ENCODE measurements around the gene DOCK4.

The DOCK4 gene

GRCh38 chr7:111892588-111892987 lies 313.6 kb downstream of the DOCK4 start:
- no peak for DNase-seq (ENCODE audit: low read depth)

- DNase-seq (ENCODE audit: low read depth), result no peak
Measured at GRCh38 chr7:111887734-111888133, 318.5 kb downstream of the DOCK4 start.

- DNase-seq (ENCODE audit: low read depth), result no peak
Measured at GRCh38 chr7:111886233-111886632, 320.0 kb downstream of the DOCK4 start.

GRCh38 chr7:111883241-111883640 lies 323.0 kb downstream of the DOCK4 start:
- no peak for DNase-seq (ENCODE audit: low read depth)

GRCh38 chr7:111878785-111879184 lies 327.4 kb downstream of the DOCK4 start:
- no peak for DNase-seq (ENCODE audit: low read depth)

GRCh38 chr7:111877931-111878330 lies 328.3 kb downstream of the DOCK4 start:
- DNase-seq (ENCODE audit: low read depth), result no peak

- no peak for DNase-seq (ENCODE audit: low read depth)
Measured at GRCh38 chr7:111873963-111874690, 332.1 kb downstream of the DOCK4 start.

- DNase-seq (ENCODE audit: low read depth), result no peak
Measured at GRCh38 chr7:111873326-111873646, 332.9 kb downstream of the DOCK4 start.

GRCh38 chr7:111872450-111873325 lies 333.5 kb downstream of the DOCK4 start:
- no peak for DNase-seq (ENCODE audit: low read depth)

GRCh38 chr7:111871283-111871682 lies 334.9 kb downstream of the DOCK4 start:
- no peak for DNase-seq (ENCODE audit: low read depth)

- DNase-seq (ENCODE audit: low read depth), result no peak
Measured at GRCh38 chr7:111869280-111869679, 336.9 kb downstream of the DOCK4 start.

GRCh38 chr7:111867348-111867931 lies 338.8 kb downstream of the DOCK4 start:
- DNase-seq (ENCODE audit: low read depth), result no peak

GRCh38 chr7:111866787-111867186 lies 339.4 kb downstream of the DOCK4 start:
- no peak for DNase-seq (ENCODE audit: low read depth)

GRCh38 chr7:111865430-111865829 lies 340.8 kb downstream of the DOCK4 start:
- DNase-seq (ENCODE audit: low read depth), result no peak

GRCh38 chr7:111864291-111864976 lies 341.8 kb downstream of the DOCK4 start:
- no peak for DNase-seq (ENCODE audit: low read depth)

GRCh38 chr7:111863269-111863668 lies 342.9 kb downstream of the DOCK4 start:
- DNase-seq (ENCODE audit: low read depth), result no peak

- DNase-seq (ENCODE audit: low read depth), result no peak
Measured at GRCh38 chr7:111860248-111860647, 346.0 kb downstream of the DOCK4 start.

- no peak for DNase-seq (ENCODE audit: low read depth)
Measured at GRCh38 chr7:111858331-111858730, 347.9 kb downstream of the DOCK4 start.

- no peak for DNase-seq (ENCODE audit: low read depth)
Measured at GRCh38 chr7:111855842-111856227, 350.4 kb downstream of the DOCK4 start.

GRCh38 chr7:111855161-111855841 lies 350.9 kb downstream of the DOCK4 start:
- DNase-seq (ENCODE audit: low read depth), result no peak

GRCh38 chr7:111853201-111853990 lies 352.8 kb downstream of the DOCK4 start:
- no peak for DNase-seq (ENCODE audit: low read depth)

All from activated gamma-delta T cell treated with anti-CD3 and anti-CD28 coated beads, Interleukin-2, amount 50 U/mL, for 16 hours (primary cell).